ENCODE results near the gene GREM1.

GREM1 gene

GRCh38 chr15:32730677-32731654 lies 13.2 kb downstream of the GREM1 start:
- DNase-seq (ENCODE audit: low spot score), result no peak

DNA sequence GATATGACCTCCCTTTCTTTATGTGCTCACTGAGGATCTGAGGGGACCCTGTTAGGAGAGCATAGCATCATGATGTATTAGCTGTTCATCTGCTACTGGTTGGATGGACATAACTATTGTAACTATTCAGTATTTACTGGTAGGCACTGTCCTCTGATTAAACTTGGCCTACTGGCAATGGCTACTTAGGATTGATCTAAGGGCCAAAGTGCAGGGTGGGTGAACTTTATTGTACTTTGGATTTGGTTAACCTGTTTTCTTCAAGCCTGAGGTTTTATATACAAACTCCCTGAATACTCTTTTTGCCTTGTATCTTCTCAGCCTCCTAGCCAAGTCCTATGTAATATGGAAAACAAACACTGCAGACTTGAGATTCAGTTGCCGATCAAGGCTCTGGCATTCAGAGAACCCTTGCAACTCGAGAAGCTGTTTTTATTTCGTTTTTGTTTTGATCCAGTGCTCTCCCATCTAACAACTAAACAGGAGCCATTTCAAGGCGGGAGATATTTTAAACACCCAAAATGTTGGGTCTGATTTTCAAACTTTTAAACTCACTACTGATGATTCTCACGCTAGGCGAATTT lies 14.9 kb downstream of the GREM1 start:
- DNase-seq (ENCODE audit: low spot score), result no peak

DNA sequence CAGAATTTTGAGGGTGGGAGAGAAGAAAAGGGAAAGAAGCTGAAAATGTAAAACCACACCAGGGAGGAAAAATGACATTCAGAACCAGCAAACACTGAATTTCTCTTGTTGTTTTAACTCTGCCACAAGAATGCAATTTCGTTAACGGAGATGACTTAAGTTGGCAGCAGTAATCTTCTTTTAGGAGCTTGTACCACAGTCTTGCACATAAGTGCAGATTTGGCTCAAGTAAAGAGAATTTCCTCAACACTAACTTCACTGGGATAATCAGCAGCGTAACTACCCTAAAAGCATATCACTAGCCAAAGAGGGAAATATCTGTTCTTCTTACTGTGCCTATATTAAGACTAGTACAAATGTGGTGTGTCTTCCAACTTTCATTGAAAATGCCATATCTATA lies 15.5 kb downstream of the GREM1 start:
- DNase-seq (ENCODE audit: low spot score), result no peak

DNA sequence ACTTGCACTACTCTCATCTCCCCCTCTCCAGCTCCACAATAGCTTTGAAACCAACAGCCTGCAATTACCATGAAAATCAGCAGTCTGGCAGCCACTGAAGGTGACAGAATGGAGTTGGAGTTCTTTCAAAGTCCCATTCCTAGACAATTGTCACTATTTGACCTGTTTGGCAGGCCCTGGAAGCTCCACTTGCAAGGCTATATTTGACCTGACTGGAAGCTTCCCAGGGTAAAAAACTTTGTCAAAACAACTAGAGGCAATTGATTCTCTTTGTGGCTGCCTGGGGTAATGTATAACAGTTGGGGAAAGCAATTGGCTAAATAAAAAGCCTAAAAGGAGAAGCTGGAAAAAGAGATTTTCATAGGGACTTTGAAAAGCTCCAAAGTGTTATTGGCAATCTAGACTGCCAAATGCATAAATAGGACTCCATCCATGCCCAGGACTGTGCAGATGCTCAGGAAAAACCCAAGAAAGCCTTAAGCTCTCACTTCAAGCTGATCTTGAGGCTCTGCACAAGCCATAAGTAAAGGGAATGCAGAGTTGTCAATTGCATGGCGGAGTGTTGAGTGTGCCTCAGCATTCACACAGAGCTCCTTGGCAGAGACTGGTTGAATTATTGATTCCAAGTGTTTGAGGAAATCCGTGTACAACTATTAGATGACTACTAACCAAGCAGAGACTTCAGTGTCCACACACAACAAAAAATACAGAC lies 18.3 kb downstream of the GREM1 start:
- no peak for DNase-seq (ENCODE audit: low spot score)

GRCh38 chr15:32736701-32737061 lies 18.9 kb downstream of the GREM1 start:
- no peak for DNase-seq (ENCODE audit: low spot score)

DNA sequence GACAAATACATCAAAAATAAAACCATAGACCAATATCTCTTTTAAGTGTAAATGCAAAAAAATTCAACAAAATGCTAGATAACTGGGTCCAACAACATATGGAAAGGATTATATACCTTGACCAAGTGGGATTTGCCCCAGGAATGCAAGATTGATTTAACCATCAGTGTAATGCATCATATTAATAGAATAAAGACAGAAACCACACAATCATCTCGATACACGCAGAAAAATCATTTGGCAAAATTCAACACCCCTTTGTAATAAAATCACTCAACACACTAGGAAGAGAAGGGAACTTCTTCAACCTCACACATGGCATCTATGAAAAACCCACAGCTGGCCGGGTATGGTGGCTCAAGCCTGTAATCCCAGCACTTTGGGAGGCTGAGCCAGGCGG lies 19.5 kb downstream of the GREM1 start:
- no peak for DNase-seq (ENCODE audit: low spot score)

DNA sequence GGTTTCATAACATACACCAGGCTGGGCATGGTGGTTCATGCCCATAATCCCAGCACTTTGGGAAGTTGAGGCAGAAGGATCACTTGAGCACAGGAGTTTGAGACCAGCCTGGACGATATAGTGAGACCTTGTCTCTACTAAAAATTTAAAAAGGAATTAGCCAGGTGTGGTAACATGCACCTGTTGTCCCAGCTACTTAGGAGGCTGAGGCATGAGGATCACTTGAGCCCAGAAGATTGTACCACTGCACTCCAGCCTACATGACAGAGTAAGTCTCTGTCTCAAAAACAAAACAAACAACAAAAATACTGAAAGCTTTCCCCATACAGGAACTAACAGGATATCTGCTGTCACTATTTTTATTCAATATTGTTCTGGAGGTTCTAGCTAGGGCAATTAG lies 20.9 kb downstream of the GREM1 start:
- DNase-seq (ENCODE audit: low spot score), result no peak

GRCh38 chr15:32739522-32740063 lies 21.8 kb downstream of the GREM1 start:
- DNase-seq (ENCODE audit: low spot score), result no peak

- no peak for DNase-seq (ENCODE audit: low spot score)
These were observed 25.8 kb downstream of the GREM1 start for GRCh38 chr15:32743411-32744140.

- no peak for DNase-seq (ENCODE audit: low spot score)
These were observed 28.5 kb downstream of the GREM1 start for GRCh38 chr15:32746116-32746857.

DNA sequence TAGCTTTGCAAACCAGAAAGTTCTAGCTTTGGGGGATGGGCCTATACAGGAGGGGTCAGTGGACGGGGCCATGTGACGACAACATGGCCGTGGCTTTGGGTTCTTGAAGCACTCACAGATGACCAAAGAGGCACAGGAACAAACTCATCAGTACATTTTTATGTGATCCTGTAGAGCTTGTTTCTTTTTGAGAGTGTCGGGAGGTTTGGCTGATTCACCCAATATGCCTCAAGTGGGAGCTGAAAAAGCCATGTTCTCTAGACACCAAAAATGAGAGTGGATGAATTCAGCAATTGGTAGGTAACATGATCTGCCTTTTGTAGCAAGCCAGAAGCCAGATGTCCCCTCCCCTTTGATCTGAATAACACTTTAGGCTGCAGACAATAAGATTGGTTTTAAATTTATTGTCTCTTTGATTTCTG lies 30.1 kb downstream of the GREM1 start:
- no peak for DNase-seq (ENCODE audit: low spot score)

DNA sequence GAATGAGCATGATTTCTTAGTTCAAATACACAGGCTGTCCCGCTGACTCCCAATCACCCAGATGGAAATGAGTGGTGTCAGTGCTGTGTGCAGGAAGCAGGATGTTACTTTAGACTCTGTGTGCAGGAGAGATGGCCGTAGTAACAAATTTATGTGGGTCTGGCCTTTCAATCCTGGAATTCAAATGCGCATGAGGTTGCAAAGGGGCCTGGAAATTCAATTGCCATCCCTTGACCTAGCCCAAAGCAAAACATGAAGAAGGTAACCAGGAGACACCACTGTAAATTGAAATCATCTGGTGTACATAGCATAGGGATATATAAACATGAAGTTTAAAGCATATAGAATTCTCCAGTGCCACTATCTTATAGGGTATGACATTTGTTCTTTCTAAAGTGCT lies 33.2 kb downstream of the GREM1 start:
- no peak for DNase-seq (ENCODE audit: low spot score)

- no peak for DNase-seq (ENCODE audit: low spot score)
These were observed 39.6 kb downstream of the GREM1 start for GRCh38 chr15:32757426-32757825.

GRCh38 chr15:32763295-32763694 lies 45.5 kb downstream of the GREM1 start:
- no peak for DNase-seq (ENCODE audit: low spot score)

DNA sequence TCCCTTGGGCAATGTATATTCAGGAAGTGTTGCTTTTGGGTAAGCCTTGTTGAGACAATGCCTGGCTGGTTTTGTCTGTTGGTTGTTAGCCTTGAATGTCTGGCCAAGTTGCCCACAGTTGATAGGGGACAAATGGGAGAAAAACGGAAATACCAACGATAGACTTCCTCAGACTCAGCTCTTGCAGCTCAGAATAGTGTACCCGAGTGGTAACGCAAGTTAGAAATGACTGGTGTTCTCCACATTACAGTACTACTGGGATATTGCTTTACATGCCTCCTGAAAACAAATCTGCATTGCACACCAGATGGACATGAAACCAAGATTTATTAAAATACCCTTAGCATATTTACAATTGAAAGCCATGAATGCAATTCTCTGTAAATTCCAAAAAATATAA lies 47.4 kb downstream of the GREM1 start:
- no peak for DNase-seq (ENCODE audit: low spot score)

DNA sequence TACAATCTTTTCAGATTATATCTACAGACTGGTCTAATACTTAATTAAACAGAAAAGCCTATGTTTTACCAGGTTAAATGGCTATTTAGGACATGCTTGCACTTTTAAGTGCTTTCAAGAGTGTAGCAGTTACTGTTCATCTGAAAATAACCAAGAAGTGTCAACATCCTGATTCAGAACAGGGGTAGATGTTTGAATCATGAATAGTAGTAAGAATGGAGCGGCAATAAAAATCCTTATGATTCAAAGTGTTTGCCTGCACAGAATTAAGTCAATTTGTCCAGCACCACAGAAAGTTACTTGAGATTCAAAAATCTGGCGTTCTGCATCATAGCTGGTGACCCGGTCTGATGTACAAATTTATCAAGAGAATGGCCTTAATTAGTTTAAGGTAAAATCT lies 48.3 kb downstream of the GREM1 start:
- no peak for DNase-seq (ENCODE audit: low spot score)

GRCh38 chr15:32767236-32767635 lies 49.4 kb downstream of the GREM1 start:
- DNase-seq (ENCODE audit: low spot score), result no peak

- DNase-seq (ENCODE audit: low spot score), result no peak
These were observed 56.2 kb downstream of the GREM1 start for GRCh38 chr15:32774022-32774421.

- no peak for DNase-seq (ENCODE audit: low spot score)
These were observed 57.3 kb downstream of the GREM1 start for GRCh38 chr15:32775103-32775502.

DNA sequence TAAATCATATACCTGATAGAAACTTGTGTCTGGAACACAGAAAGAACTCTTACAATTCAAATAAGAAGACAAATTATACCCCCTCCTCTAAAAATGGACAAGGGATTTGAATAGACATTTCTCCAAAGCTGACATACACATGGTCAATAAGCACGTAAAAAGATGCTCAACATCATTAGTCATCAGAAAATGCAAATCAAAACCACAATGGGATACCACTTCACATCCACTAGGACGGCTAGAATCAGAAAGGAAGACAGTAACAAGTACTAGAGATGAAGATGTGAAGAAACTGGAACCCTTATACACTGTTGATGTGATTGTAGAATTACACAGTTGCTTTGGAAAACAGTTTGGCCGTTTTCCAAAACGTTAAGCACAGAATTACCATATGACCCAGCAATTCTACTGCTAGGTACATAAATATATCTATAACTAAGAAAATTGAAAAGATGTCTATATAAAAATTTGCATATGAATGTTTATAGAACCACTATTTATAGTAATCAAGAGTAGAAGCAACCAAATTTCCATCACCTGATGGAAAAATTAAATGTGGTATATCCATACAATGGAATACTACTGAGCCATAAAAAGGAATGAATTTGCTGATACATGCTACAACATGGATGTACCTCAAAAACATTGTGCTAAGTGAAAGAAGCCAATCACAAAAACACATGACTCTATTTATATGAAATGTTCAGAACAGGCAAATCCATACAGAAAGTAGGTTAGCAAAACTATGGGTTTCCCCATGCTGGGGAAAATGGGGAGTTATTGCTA lies 60.8 kb downstream of the GREM1 start:
- DNase-seq (ENCODE audit: low spot score), result no peak

Measured in germinal center (tissue), 1 donor.